Neuronal stem cell (in vitro differentiated cells): ENCODE measurements around the gene OR2T2.
"Not testable (repeated sequence)": the region's sequence is repeated elsewhere in the genome, so short reads cannot be mapped to it uniquely, and the experiment has no call there.

Source experiments
- DNase-seq: peaks from one replicate; pipeline ENCODE4 v3.0.0-alpha.2; 2013; ENCODE audit warnings: low spot score
- H2AFZ ChIP-seq: one replicate; pipeline ENCODE4 v1.6.1; 2013; ENCODE audit warnings: mild to moderate bottlenecking, low read length, inconsistent platforms
- H2AK5ac ChIP-seq: 2 replicates; pipeline ENCODE4 v1.6.1; 2013; ENCODE audit warnings: low read depth, mild to moderate bottlenecking, inconsistent platforms, low read length, moderate library complexity, mixed read lengths
- H2BK120ac ChIP-seq: 2 replicates; pipeline ENCODE4 v1.6.1; 2013; ENCODE audit warnings: low read depth, mild to moderate bottlenecking, inconsistent platforms, low read length, moderate library complexity, mixed read lengths
- H2BK12ac ChIP-seq: one replicate; pipeline ENCODE4 v1.6.1; 2013; ENCODE audit warnings: low read length, inconsistent platforms
- H2BK15ac ChIP-seq: 2 replicates; pipeline ENCODE4 v1.6.1; 2013; ENCODE audit warnings: mild to moderate bottlenecking, low read length, inconsistent platforms, mixed read lengths
- H2BK5ac ChIP-seq: one replicate; pipeline ENCODE4 v1.6.1; 2013; ENCODE audit warnings: inconsistent platforms, mild to moderate bottlenecking, low read length, moderate library complexity
- H3K14ac ChIP-seq: one replicate; pipeline ENCODE4 v1.6.1; 2013; ENCODE audit warnings: low read length, inconsistent platforms
- H3K18ac ChIP-seq: 2 replicates; pipeline ENCODE4 v1.6.1; 2013; ENCODE audit warnings: low read length, inconsistent platforms
- H3K23ac ChIP-seq: 2 replicates; pipeline ENCODE4 v1.6.1; 2013; ENCODE audit warnings: low read depth, mild to moderate bottlenecking, mixed read lengths, low read length, inconsistent platforms; ENCODE audit not compliant: poor library complexity
- H3K27ac ChIP-seq: replicated peaks from 3 replicates; pipeline ENCODE4 v1.5.1; 2013; ENCODE audit warnings: low read length, inconsistent platforms
- H3K27me3 ChIP-seq, 3 experiments: 2 replicates each; pipeline ENCODE4 v1.6.1; 2013; ENCODE audit warnings: low read length in 3 of 3, mild to moderate bottlenecking in 2 of 3, inconsistent platforms in 1 of 3, low read depth in 1 of 3, mixed read lengths in 1 of 3, moderate library complexity in 1 of 3; ENCODE audit not compliant: control insufficient read depth in 3 of 3, insufficient read depth in 3 of 3
- H3K36me3 ChIP-seq, 2 donors: replicated peaks in 1 of 2; 2 replicates each; pipeline ENCODE4 v1.6.1; 2013; ENCODE audit warnings: low read length in 2 of 2; ENCODE audit not compliant: control insufficient read depth in 2 of 2, insufficient read depth in 2 of 2
- H3K4ac ChIP-seq: 2 replicates; pipeline ENCODE4 v1.6.1; 2013; ENCODE audit warnings: inconsistent platforms, mild to moderate bottlenecking, low read length, moderate library complexity
- H3K4me1 ChIP-seq, 2 donors: 1 replicate in 1 of 2; 2 replicates in 1 of 2; pipeline ENCODE4 v1.6.1; 2013; ENCODE audit warnings: low read length in 2 of 2, low read depth in 1 of 2; ENCODE audit not compliant: control insufficient read depth in 2 of 2, insufficient read depth in 1 of 2
- H3K4me2 ChIP-seq: one replicate; pipeline ENCODE4 v1.6.1; 2013; ENCODE audit warnings: mild to moderate bottlenecking, low read length, inconsistent platforms; ENCODE audit not compliant: insufficient read depth, poor library complexity, severe bottlenecking
- H3K4me3 ChIP-seq, 2 donors: 2 replicates each; pipeline ENCODE4 v1.5.1; 2013; ENCODE audit warnings: low read length in 2 of 2, mild to moderate bottlenecking in 2 of 2, inconsistent platforms in 1 of 2, moderate library complexity in 1 of 2
- H3K79me1 ChIP-seq: one replicate; pipeline ENCODE4 v1.6.1; 2013; ENCODE audit warnings: low read depth, mild to moderate bottlenecking, inconsistent platforms, low read length, moderate library complexity
- H3K9ac ChIP-seq: one replicate; pipeline ENCODE4 v1.6.1; 2013; ENCODE audit warnings: mild to moderate bottlenecking, low read depth, low read length, inconsistent platforms; ENCODE audit not compliant: poor library complexity
- H3K9me3 ChIP-seq, 2 donors: replicated peaks in 1 of 2; 2 replicates each; pipeline versions ENCODE3 to v1.6.1; 2013; ENCODE audit warnings: low read length in 2 of 2, mild to moderate bottlenecking in 2 of 2, inconsistent platforms in 1 of 2, low read depth in 1 of 2, mixed read lengths in 1 of 2, moderate library complexity in 1 of 2; ENCODE audit not compliant: control insufficient read depth in 2 of 2, insufficient read depth in 1 of 2
- H4K8ac ChIP-seq: one replicate; pipeline ENCODE4 v1.6.1; 2013; ENCODE audit warnings: low read depth, mild to moderate bottlenecking, inconsistent platforms, low read length, moderate library complexity
- H4K91ac ChIP-seq: one replicate; pipeline ENCODE4 v1.6.1; 2013; ENCODE audit warnings: low read length, low read depth, mild to moderate bottlenecking, inconsistent platforms; ENCODE audit not compliant: poor library complexity
- WGBS, 2 donors: extraction: QIAGEN DNeasy Blood & Tissue Kit; methylation state at CpG; one replicate each; pipeline ENCODE4 v1.1.7; 2013; ENCODE audit warnings: missing lambda C conversion rate in 2 of 2, mixed read lengths in 1 of 2; ENCODE audit not compliant: insufficient read length in 2 of 2, insufficient replicate concordance in 1 of 2; ENCODE audit errors: extremely low coverage in 2 of 2; 5-methylcytosine and 5-hydroxymethylcytosine counted together

The OR2T2 gene

DNA sequence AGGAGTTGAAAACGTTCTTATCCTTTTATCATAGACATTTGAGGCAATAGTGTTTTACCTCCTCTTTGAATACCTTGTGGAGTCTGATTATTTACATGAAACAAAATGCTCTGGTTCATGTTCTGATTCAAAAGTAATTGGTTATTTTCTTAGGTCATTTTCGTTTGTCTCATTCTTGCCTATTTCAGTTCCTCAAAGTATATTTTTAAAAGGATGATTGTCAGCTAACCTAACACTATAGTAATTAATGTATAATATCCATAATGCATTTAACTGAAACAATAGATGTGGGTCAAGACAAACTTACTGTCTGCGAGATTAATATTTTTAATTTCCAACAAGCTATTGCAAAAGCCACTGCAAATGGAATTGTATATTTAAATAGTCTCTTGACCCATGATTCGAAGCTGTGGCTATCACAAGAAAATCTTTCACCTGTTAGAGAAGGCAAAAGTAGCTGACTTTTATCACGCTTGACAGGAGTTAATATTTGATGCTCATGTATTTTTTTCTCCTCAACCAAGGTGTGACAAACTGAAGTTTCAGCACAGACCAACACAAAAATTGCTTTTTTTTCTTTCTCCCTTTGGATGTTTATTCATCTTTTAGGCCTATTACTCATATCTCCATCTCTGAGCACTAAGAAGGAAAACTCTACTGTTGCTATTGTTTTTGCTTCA lies 5.2 kb downstream of the OR2T2 start:
- not testable (repeated sequence) for H2BK15ac ChIP-seq, H2BK12ac ChIP-seq, H3K4me1 ChIP-seq, H3K23ac ChIP-seq, H3K36me3 ChIP-seq, H3K4ac ChIP-seq, DNase-seq, H3K18ac ChIP-seq, H4K91ac ChIP-seq, H3K9me3 ChIP-seq, H3K27me3 ChIP-seq, H3K14ac ChIP-seq, H3K4me2 ChIP-seq, H2AK5ac ChIP-seq, H2BK5ac ChIP-seq, H3K27ac ChIP-seq, H3K79me1 ChIP-seq, H3K9ac ChIP-seq, H2AFZ ChIP-seq, H4K8ac ChIP-seq, H3K4me3 ChIP-seq, H2BK120ac ChIP-seq
- WGBS, 2 donors = no CpG with 5 or more reads among the region's 5 CpGs

DNA sequence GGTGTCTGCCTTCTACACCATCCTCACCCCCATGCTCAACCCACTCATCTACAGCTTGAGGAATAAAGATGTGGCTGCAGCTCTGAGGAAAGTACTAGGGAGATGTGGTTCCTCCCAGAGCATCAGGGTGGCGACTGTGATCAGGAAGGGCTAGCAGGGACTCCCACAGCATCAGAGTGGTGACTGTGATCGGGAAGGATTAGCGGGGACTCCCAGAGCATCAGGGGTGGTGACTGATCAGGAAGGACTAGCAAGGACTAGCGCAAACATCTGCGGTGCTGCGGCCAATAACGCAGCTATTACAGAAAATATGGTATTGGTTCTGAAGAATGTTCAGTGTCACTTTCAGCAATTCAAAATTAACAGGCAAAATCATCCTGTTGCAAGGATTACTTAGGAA lies 8.2 kb downstream of the OR2T2 start:
- H2BK12ac ChIP-seq, H3K79me1 ChIP-seq, H3K36me3 ChIP-seq, H3K4me1 ChIP-seq, H2BK5ac ChIP-seq, H3K4me3 ChIP-seq, H3K14ac ChIP-seq, H2AK5ac ChIP-seq, H3K9ac ChIP-seq, H3K18ac ChIP-seq, H3K27ac ChIP-seq, H3K4me2 ChIP-seq, H3K27me3 ChIP-seq, H4K8ac ChIP-seq, H3K23ac ChIP-seq, H3K9me3 ChIP-seq, H3K4ac ChIP-seq, H2AFZ ChIP-seq, H4K91ac ChIP-seq, H2BK120ac ChIP-seq, H2BK15ac ChIP-seq, DNase-seq: not testable (repeated sequence)
- no CpG with 5 or more reads among the region's 7 CpGs for WGBS, 2 donors

DNA sequence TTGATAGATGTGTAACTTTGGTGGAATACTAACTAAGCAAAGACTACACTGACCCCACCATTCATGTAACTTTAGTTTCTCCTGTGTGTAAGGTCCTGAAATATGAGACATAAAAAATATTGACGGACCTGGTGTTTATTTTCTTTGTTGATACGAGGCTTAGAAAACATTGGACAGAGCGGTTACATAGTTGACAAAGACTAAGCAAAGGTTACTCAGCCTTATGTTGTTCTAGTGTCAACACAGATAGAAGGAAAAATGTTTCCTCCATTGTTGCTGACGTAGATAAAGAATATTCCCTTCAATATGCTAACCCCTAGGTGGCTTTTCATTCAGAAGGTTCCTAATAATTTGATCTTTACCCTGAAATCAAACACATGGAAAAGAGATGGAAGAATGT lies 9.6 kb downstream of the OR2T2 start:
- H3K27ac ChIP-seq, H2AK5ac ChIP-seq, H4K8ac ChIP-seq, H3K36me3 ChIP-seq, H3K27me3 ChIP-seq, H3K14ac ChIP-seq, H3K4me1 ChIP-seq, H3K4ac ChIP-seq, H3K4me3 ChIP-seq, H2AFZ ChIP-seq, H3K79me1 ChIP-seq, H3K9me3 ChIP-seq, H2BK120ac ChIP-seq, H3K9ac ChIP-seq, H2BK15ac ChIP-seq, H3K4me2 ChIP-seq, H3K23ac ChIP-seq, DNase-seq, H2BK5ac ChIP-seq, H4K91ac ChIP-seq, H3K18ac ChIP-seq, H2BK12ac ChIP-seq: not testable (repeated sequence)
- no CpG with 5 or more reads among the region's 4 CpGs for WGBS, 2 donors

DNA sequence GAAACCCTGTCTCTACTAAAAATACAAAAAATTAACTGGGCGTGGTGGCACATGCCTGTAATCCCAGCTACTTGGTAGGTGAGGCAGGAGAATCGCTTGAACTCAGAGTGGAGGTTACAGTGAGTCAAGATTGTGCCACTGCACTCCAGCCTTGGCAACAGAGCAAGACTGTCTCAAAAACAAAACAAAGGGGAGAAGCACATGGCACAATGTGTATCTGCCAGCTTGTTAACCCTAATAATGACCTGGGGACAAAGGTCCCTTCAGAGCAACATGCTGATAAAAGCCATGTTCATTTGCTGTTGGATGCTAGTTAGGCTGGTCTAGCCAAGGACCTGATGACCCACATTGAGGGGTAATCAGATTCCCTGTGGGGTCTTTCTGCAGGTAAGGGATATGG lies 11.2 kb downstream of the OR2T2 start:
- not testable (repeated sequence) for H4K91ac ChIP-seq, H2AFZ ChIP-seq, H2AK5ac ChIP-seq, H3K18ac ChIP-seq, H3K14ac ChIP-seq, H2BK12ac ChIP-seq, H3K9ac ChIP-seq, H2BK5ac ChIP-seq, H3K27ac ChIP-seq, H4K8ac ChIP-seq, H3K79me1 ChIP-seq, H3K4ac ChIP-seq, H2BK15ac ChIP-seq, H3K4me2 ChIP-seq, H3K4me1 ChIP-seq, H3K27me3 ChIP-seq, H3K36me3 ChIP-seq, DNase-seq, H3K23ac ChIP-seq, H3K4me3 ChIP-seq, H2BK120ac ChIP-seq, H3K9me3 ChIP-seq
- no CpG with 5 or more reads among the region's 2 CpGs for WGBS, 2 donors
